H1 (cell line): ENCODE results near the gene RASGRP3. TPM values are rescaled to one million over a fixed set of nuclear protein-coding genes. Genes with fewer than 3 reads are reported as not detected.

Experiments
- CTCF ChIA-PET: fragments of 300-600 bp; sonication (Branson Sonifier 250); formaldehyde crosslinking; loops from one replicate; lab custom pipeline; 2021; ENCODE audit not compliant: partially characterized antibody; lab: Charles Lee
- POLR2A ChIA-PET: fragments of 300-600 bp; sonication (Branson Sonifier 250); formaldehyde crosslinking; loops from one replicate; lab custom pipeline; 2021; ENCODE audit warnings: inconsistent platforms; ENCODE audit not compliant: partially characterized antibody; lab: Charles Lee
- DNase-seq, 2 experiments: peaks; one replicate each; pipeline versions ENCODE4 v3.0.0 to v3.0.0-alpha.2; 2010 to 2022; ENCODE audit warnings: low spot score in 2 of 2, low read depth in 1 of 2, mixed read lengths in 1 of 2
- FAIRE-seq: peaks from 2 replicates; lab custom pipeline; 2011; peaks lifted over from hg19 to GRCh38; lab: Jason Lieb, UNC
- H2AFZ ChIP-seq: 2 replicates; pipeline ENCODE4 v1.8.1; 2012; ENCODE audit warnings: low read length, inconsistent platforms
- H2AK5ac ChIP-seq: 2 replicates; pipeline ENCODE4 v1.6.1; 2013; ENCODE audit warnings: low read depth, low read length
- H2BK120ac ChIP-seq: replicated peaks from 2 replicates; pipeline ENCODE3; 2013; ENCODE audit warnings: low read depth, low read length, inconsistent platforms
- H2BK12ac ChIP-seq: 2 replicates; pipeline ENCODE4 v1.6.1; 2013; ENCODE audit warnings: low read depth, low read length
- H2BK15ac ChIP-seq: 2 replicates; pipeline ENCODE4 v1.6.1; 2013; ENCODE audit warnings: low read length
- H2BK20ac ChIP-seq: 2 replicates; pipeline ENCODE4 v1.6.1; 2013; ENCODE audit warnings: low read length
- H2BK5ac ChIP-seq: 2 replicates; pipeline ENCODE4 v1.6.1; 2013; ENCODE audit warnings: low read depth, low read length
- H3K14ac ChIP-seq: 2 replicates; pipeline ENCODE4 v1.6.1; 2013; ENCODE audit warnings: inconsistent platforms; ENCODE audit not compliant: insufficient read length
- H3K18ac ChIP-seq: 2 replicates; pipeline ENCODE4 v1.6.1; 2013; ENCODE audit warnings: low read length; ENCODE audit errors: extremely low read depth
- H3K23ac ChIP-seq: 2 replicates; pipeline ENCODE4 v1.6.1; 2013; ENCODE audit warnings: inconsistent platforms; ENCODE audit not compliant: insufficient read length
- H3K23me2 ChIP-seq: 2 replicates; pipeline ENCODE4 v1.6.1; 2013; ENCODE audit warnings: low read depth, low read length
- H3K27ac ChIP-seq: 2 replicates; pipeline ENCODE4 v1.6.1; 2011; ENCODE audit warnings: low read depth, low read length, inconsistent platforms
- H3K27me3 ChIP-seq, 4 experiments: replicated peaks in 1 of 4; 1 replicate in 1 of 4; 2 replicates in 3 of 4; pipeline versions ENCODE4 v1.6.1 to v1.8.1; 2011 to 2013; ENCODE audit warnings: low read length in 3 of 4, mild to moderate bottlenecking in 3 of 4, inconsistent platforms in 2 of 4, mixed read lengths in 2 of 4, moderate library complexity in 1 of 4; ENCODE audit not compliant: control insufficient read depth in 3 of 4, insufficient read depth in 3 of 4; ENCODE audit errors: extremely low read depth in 1 of 4
- H3K36me3 ChIP-seq, 4 experiments: 2 replicates each; pipeline versions ENCODE4 v1.6.1 to v1.8.1; 2011 to 2013; ENCODE audit warnings: mild to moderate bottlenecking in 4 of 4, low read length in 3 of 4, moderate library complexity in 2 of 4, control low read depth in 1 of 4, inconsistent platforms in 1 of 4; ENCODE audit not compliant: insufficient read depth in 4 of 4, control insufficient read depth in 2 of 4
- H3K4ac ChIP-seq: replicated peaks from 2 replicates; pipeline ENCODE3; 2013; ENCODE audit warnings: low read length, low read depth, mixed read lengths, inconsistent platforms; ENCODE audit not compliant: insufficient read length
- H3K4me1 ChIP-seq, 4 experiments: replicated peaks in 1 of 4; 1 replicate in 1 of 4; 2 replicates in 3 of 4; pipeline versions ENCODE4 v1.6.1 to v1.8.1; 2011 to 2013; ENCODE audit warnings: low read length in 3 of 4, inconsistent platforms in 2 of 4, mixed read lengths in 1 of 4; ENCODE audit not compliant: insufficient read depth in 4 of 4, control insufficient read depth in 3 of 4
- H3K4me2 ChIP-seq, 2 experiments: 2 replicates each; pipeline versions ENCODE4 v1.6.1 to v1.8.1; 2011 to 2013; ENCODE audit warnings: low read depth in 2 of 2, low read length in 2 of 2, control low read depth in 1 of 2, inconsistent platforms in 1 of 2, mild to moderate bottlenecking in 1 of 2; ENCODE audit not compliant: insufficient read depth in 1 of 2
- H3K4me3 ChIP-seq, 4 experiments: fragments of 200-600, 300-600 bp in 1 of 4; sonication (generic), shearing (Covaris generic), sonication (Bioruptor Twin) in 1 of 4; 2 replicates each; pipeline versions ENCODE4 v1.5.1 to v1.8.1; 2011 to 2016; ENCODE audit warnings: low read length in 4 of 4, low read depth in 3 of 4, control low read depth in 2 of 4, inconsistent platforms in 2 of 4, mild to moderate bottlenecking in 2 of 4, mixed read lengths in 1 of 4, moderate library complexity in 1 of 4; ENCODE audit not compliant: insufficient read depth in 2 of 4; ENCODE audit errors: extremely low read depth in 1 of 4
- H3K56ac ChIP-seq: replicated peaks from 2 replicates; pipeline ENCODE3; 2013; ENCODE audit warnings: low read depth, mild to moderate bottlenecking, mixed read lengths, low read length, inconsistent platforms; ENCODE audit not compliant: insufficient read length
- H3K79me1 ChIP-seq: 2 replicates; pipeline ENCODE4 v1.6.1; 2013; ENCODE audit warnings: low read depth, low read length, control low read depth
- H3K79me2 ChIP-seq, 2 experiments: 2 replicates each; pipeline versions ENCODE4 v1.6.1 to v1.8.1; 2012 to 2013; ENCODE audit warnings: low read length in 2 of 2, mild to moderate bottlenecking in 2 of 2, inconsistent platforms in 1 of 2; ENCODE audit not compliant: insufficient read depth in 2 of 2, control insufficient read depth in 1 of 2
- H3K9ac ChIP-seq, 4 experiments: replicated peaks in 1 of 4; 1 replicate in 1 of 4; 2 replicates in 3 of 4; pipeline versions ENCODE4 v1.6.1 to v1.8.1; 2011 to 2013; ENCODE audit warnings: low read depth in 3 of 4, low read length in 3 of 4, control low read depth in 2 of 4, mild to moderate bottlenecking in 2 of 4, moderate library complexity in 2 of 4, inconsistent platforms in 1 of 4; ENCODE audit errors: extremely low read depth in 1 of 4
- H3K9me3 ChIP-seq, 2 experiments: 2 replicates each; pipeline versions ENCODE4 v1.6.1 to v1.8.1; 2012 to 2013; ENCODE audit warnings: mild to moderate bottlenecking in 2 of 2, moderate library complexity in 2 of 2, control low read depth in 1 of 2, inconsistent platforms in 1 of 2, low read depth in 1 of 2, low read length in 1 of 2, mixed read lengths in 1 of 2; ENCODE audit not compliant: insufficient read depth in 2 of 2
- H4K20me1 ChIP-seq, 2 experiments: replicated peaks in 1 of 2; 2 replicates each; pipeline versions ENCODE3 to v1.8.1; 2011 to 2013; ENCODE audit warnings: inconsistent platforms in 2 of 2, low read length in 2 of 2, mild to moderate bottlenecking in 1 of 2; ENCODE audit not compliant: insufficient read depth in 2 of 2, control insufficient read depth in 1 of 2
- H4K5ac ChIP-seq: 2 replicates; pipeline ENCODE4 v1.6.1; 2013; ENCODE audit warnings: low read length, low read depth, mixed read lengths, inconsistent platforms; ENCODE audit not compliant: insufficient read length
- H4K8ac ChIP-seq: 2 replicates; pipeline ENCODE4 v1.8.0; 2013; ENCODE audit warnings: mild to moderate bottlenecking, moderate library complexity, low read length, inconsistent platforms; ENCODE audit not compliant: insufficient read depth; ENCODE audit errors: extremely low read depth
- H4K91ac ChIP-seq: replicated peaks from 2 replicates; pipeline ENCODE3; 2013; ENCODE audit warnings: low read length, mixed read lengths, inconsistent platforms; ENCODE audit not compliant: insufficient read length
- BCL11A ChIP-seq, 2 experiments: IDR thresholded peaks; one replicate each; pipeline ENCODE4 v1.6.1; 2011; ENCODE audit warnings: low read depth in 2 of 2, low read length in 2 of 2, mild to moderate bottlenecking in 2 of 2
- BRCA1 ChIP-seq: IDR thresholded peaks from 2 replicates; pipeline ENCODE4 v1.6.1; 2012; ENCODE audit warnings: low read depth, low read length, improper control_type of control experiment
- EGR1 ChIP-seq: IDR thresholded peaks from 2 replicates; pipeline ENCODE4 v1.6.1; 2011; ENCODE audit warnings: low read depth, low read length, borderline replicate concordance
- EP300 ChIP-seq, 2 experiments: IDR thresholded peaks; 1 replicate in 1 of 2; 2 replicates in 1 of 2; pipeline ENCODE4 v1.6.1; 2011 to 2012; ENCODE audit warnings: low read depth in 2 of 2, low read length in 2 of 2, mild to moderate bottlenecking in 2 of 2, borderline replicate concordance in 1 of 2, inconsistent platforms in 1 of 2, moderate library complexity in 1 of 2
- GABPA ChIP-seq: IDR thresholded peaks from 2 replicates; pipeline ENCODE4 v1.6.1; 2011; ENCODE audit warnings: mild to moderate bottlenecking, low read length, moderate library complexity, borderline replicate concordance; ENCODE audit not compliant: insufficient read depth
- JUN ChIP-seq: IDR thresholded peaks from 2 replicates; pipeline ENCODE4 v1.6.1; 2011; ENCODE audit warnings: low read depth, mild to moderate bottlenecking, improper control_type of control experiment, low read length
- KDM4A ChIP-seq: IDR thresholded peaks from one replicate; pipeline ENCODE4 v1.7.1; 2012; ENCODE audit warnings: low read depth, mild to moderate bottlenecking, moderate library complexity, low read length, inconsistent platforms; ENCODE audit not compliant: severe bottlenecking
- RNF2 ChIP-seq: fragments of 200-900, 300-1000 bp; sonication (generic); IDR thresholded peaks from 2 replicates; pipeline ENCODE4 v1.7.1; 2016; ENCODE audit warnings: borderline replicate concordance, low read depth, mild to moderate bottlenecking, antibody characterized with exemption, low read length; ENCODE audit not compliant: poor library complexity, severe bottlenecking; ENCODE audit errors: missing control alignments
- SIRT6 ChIP-seq: IDR thresholded peaks from one replicate; pipeline ENCODE4 v1.7.1; 2012; ENCODE audit warnings: low read length, inconsistent platforms
- TAF1 ChIP-seq: IDR thresholded peaks from 2 replicates; pipeline ENCODE4 v1.6.1; 2011; ENCODE audit warnings: mild to moderate bottlenecking, low read depth, low read length
- TAF7 ChIP-seq: optimal IDR thresholded peaks from 2 replicates; pipeline ENCODE3; 2011; ENCODE audit warnings: low read depth, mild to moderate bottlenecking, inconsistent platforms, low read length, moderate library complexity, borderline replicate concordance
- WGBS, 2 experiments: shearing (Covaris generic) in 1 of 2; methylation state at CpG; one replicate each; pipeline versions ENCODE4 v1.1.6 to v1.1.7; 2013 to 2015; ENCODE audit warnings: low lambda C conversion rate in 2 of 2, mixed read lengths in 2 of 2, inconsistent platforms in 1 of 2, low coverage in 1 of 2, missing lambda C conversion rate in 1 of 2; ENCODE audit not compliant: insufficient replicate concordance in 2 of 2, insufficient coverage in 1 of 2, insufficient read length in 1 of 2; ENCODE audit errors: extremely low coverage in 1 of 2, missing lambda C conversion rate in 1 of 2; 5-methylcytosine and 5-hydroxymethylcytosine counted together
- polyA plus RNA-seq, 7 experiments: library from polyadenylated mRNA; depleted of rRNA in 3 of 7; stranded (reverse) in 5 of 7; unstranded in 2 of 7; fragments of >200 nt in 5 of 7; fragments of 200-250 nt in 2 of 7; gene quantifications; 1 replicate in 5 of 7; 2 replicates in 1 of 7; 4 replicates in 1 of 7; pipeline versions ENCODE4 v1.2.1 to v1.2.3, GENCODE V29; 2011 to 2013; ENCODE audit warnings: missing spikeins in 2 of 7, mixed read lengths in 2 of 7
- total RNA-seq: library from RNA; stranded (reverse); fragmentation: NEBNext Ultra II Directional; extraction: Animal tissue kit (Norgen Biotek cat#: 25700); gene quantifications from 2 replicates; pipeline ENCODE4 v1.2.1, GENCODE V29; 2021
- TF ChIP-seq, protein P1 (sequence below): IDR thresholded peaks from 2 replicates; pipeline ENCODE4 v1.6.1; 2012; ENCODE audit warnings: inconsistent platforms

Gene RASGRP3
- total and polyA plus RNA-seq, 2 of the 8 experiments (the other 6 are each of a cell fraction or from before 2014, with no cell fraction given): 0.06 TPM; not detected in 1

GRCh38 chr2:33555681-33556080 lies 79.2 kb downstream of the RASGRP3 start:
- Histone ChIP-seq H3K23me2 (no peaks in the 10 kb centered on the region; the same call in 1 of the 2 replicates), H3K9ac (no peak overlapping the region), H2BK15ac (no peak overlapping the region), H3K27ac (no peak overlapping the region), H4K20me1 (no peaks in the 10 kb centered on the region), H2BK120ac (no peak overlapping the region), H3K4me3 (no peak overlapping the region), H3K23ac (no peak overlapping the region), H2AFZ (no peak overlapping the region), H2BK12ac (no peak overlapping the region), H3K56ac (no peak overlapping the region), H4K5ac (no peak overlapping the region), H2BK5ac (no peak overlapping the region), H3K18ac (no peak overlapping the region), H4K8ac (no peak overlapping the region), H3K27me3 (no peaks in the 10 kb centered on the region), H3K36me3 (no peaks in the 10 kb centered on the region), H3K14ac (no peak overlapping the region), H3K9me3 (no peaks in the 10 kb centered on the region), H3K4ac (no peak overlapping the region), H3K79me2 (no peaks in the 10 kb centered on the region), H2AK5ac (no peak overlapping the region), H2BK20ac (no peak overlapping the region), H3K4me1 (peaks cover 0 to 6% (median 0%) of the 10 kb centered on the region in 4 experiments; a peak in 1 of 7 replicates), H3K4me2 (no peak overlapping the region), H4K91ac (no peak overlapping the region), H3K79me1 (no peaks in the 10 kb centered on the region)
- DNase-seq: no peak
- FAIRE-seq: no peak
- WGBS, 2 experiments: 87% methylated on average over 3 of the region's 3 CpGs; no CpG with 5 or more reads in 1 of the 2 experiments
- CTCF ChIA-PET: interaction anchor here (0.6 to 2.1 kb wide), 7 partner anchors 15 to 1354 kb away, joined by 3 to 10 read pairs (median 4); no protein-coding TSS in a partner anchor
- POLR2A ChIA-PET: interaction anchor here (0.6 to 1.3 kb wide), 2 partner anchors 14 to 17 kb away, joined by 3 read pairs; no protein-coding TSS in a partner anchor
- TF ChIP-seq SIRT6 (no peak), BRCA1 (no peak), GABPA (no peak), BCL11A (IDR thresholded peaks at IDR 0.05; ENCODE audit: low read depth in 2 of 2, low read length in 2 of 2) (no peak), TAF7 (no peak), EP300 (IDR thresholded peaks at IDR 0.05; ENCODE audit: borderline replicate concordance in 1 of 2, low read depth in 2 of 2, low read length in 2 of 2) (no peak), TAF1 (no peak), RNF2 (no peak), EGR1 (no peak), JUN (no peak), KDM4A (no peak)
- TF ChIP-seq, protein P1, sequence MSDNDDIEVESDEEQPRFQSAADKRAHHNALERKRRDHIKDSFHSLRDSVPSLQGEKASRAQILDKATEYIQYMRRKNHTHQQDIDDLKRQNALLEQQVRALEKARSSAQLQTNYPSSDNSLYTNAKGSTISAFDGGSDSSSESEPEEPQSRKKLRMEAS: no peak
